ENCODE data around the gene SMOC2. TPM values are rescaled to one million over a fixed set of nuclear protein-coding genes. Genes with fewer than 3 reads are reported as not detected.
A peak's percentile ranks its signal among the peaks of the same experiment; 100 is the strongest.

The SMOC2 gene
- total RNA-seq, 2 donors from 2014 or later = 17.8 to 167 TPM

DNA sequence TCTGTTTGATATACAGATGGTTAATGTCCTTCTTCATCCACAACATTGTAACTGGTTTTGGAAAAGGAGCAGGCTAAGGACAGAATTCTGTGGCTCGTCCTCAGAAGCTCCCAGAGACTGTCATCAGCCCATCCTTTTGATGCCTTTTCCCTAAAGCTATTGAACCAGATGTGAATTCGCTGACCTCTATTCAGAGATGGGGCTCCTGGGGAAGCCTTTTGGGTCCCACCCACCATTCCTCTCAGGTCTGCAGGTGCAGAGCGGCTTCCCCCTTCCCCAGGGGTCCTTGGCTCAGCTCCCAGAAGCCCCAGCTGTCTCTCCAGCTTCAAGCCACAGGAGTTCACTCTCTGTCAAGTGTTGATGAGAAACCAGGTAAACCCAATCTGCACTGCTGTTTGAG, 191.7 kb downstream of the SMOC2 start:
- no peak overlapping the region for H3K27ac ChIP-seq
- H3K4me3 ChIP-seq = no peak overlapping the region
- intact Hi-C loops (cut with DNase I) = no loop called here
- no peaks in the 10 kb centered on the region for H3K9me3 ChIP-seq
- H3K36me3 ChIP-seq = no peaks in the 10 kb centered on the region
- H3K4me1 ChIP-seq (replicated peaks) = no peaks in the 10 kb centered on the region
- H3K27me3 ChIP-seq (replicated peaks; ENCODE audit: insufficient read depth) = no peaks in the 10 kb centered on the region
- WGBS = 84% methylated on average over 3 of the region's 3 CpGs
- TF ChIP-seq, protein P1, sequence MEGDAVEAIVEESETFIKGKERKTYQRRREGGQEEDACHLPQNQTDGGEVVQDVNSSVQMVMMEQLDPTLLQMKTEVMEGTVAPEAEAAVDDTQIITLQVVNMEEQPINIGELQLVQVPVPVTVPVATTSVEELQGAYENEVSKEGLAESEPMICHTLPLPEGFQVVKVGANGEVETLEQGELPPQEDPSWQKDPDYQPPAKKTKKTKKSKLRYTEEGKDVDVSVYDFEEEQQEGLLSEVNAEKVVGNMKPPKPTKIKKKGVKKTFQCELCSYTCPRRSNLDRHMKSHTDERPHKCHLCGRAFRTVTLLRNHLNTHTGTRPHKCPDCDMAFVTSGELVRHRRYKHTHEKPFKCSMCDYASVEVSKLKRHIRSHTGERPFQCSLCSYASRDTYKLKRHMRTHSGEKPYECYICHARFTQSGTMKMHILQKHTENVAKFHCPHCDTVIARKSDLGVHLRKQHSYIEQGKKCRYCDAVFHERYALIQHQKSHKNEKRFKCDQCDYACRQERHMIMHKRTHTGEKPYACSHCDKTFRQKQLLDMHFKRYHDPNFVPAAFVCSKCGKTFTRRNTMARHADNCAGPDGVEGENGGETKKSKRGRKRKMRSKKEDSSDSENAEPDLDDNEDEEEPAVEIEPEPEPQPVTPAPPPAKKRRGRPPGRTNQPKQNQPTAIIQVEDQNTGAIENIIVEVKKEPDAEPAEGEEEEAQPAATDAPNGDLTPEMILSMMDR (IDR thresholded peaks at IDR 0.05) = no peak
- no peak for DNase-seq (ENCODE audit: low spot score)

DNA sequence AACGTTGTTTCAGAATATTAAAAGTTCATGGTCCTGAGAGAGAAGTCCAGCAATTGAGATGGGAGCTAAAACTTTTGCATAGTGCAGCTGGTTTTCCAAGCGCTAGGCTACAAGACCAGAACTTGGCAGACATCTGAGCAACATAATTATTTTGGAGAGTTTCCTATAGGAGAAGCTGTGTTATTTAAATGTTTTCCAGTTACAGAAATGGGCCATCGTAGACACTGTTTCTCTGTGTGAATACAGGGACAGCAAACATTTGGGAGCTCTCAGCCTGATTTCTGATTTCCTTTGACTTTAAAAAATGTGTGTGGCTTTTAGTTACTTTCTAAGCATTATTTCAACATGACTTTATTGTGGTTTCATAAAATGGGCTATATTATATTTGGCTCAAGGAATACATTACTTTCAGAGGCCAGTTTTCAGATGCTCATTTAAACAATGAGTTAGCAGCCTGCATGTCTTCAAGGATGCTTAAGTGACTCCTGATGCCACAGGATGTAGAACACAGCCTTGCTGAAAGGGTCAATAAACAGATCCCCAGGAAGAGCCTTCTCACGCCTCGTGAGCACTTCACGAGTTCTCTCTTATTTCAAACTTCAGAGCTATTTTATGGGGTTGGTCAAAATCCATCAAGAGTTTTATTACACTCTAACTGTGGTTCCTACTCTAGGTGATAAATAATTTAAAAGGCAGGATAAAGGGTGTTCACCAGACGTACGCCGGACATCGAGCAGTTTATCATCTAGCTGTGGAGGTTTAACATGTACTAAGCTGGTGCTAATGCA, 193.8 kb downstream of the SMOC2 start:
- Histone ChIP-seq H3K36me3 (no peaks in the 10 kb centered on the region), H3K4me3 (no peak overlapping the region), H3K4me1 (replicated peaks) (no peaks in the 10 kb centered on the region), H3K27ac (no peak overlapping the region), H3K9me3 (no peaks in the 10 kb centered on the region), H3K27me3 (replicated peaks; ENCODE audit: insufficient read depth) (no peaks in the 10 kb centered on the region)
- no peak for DNase-seq (ENCODE audit: low spot score)
- WGBS = 32% methylated on average over 10 of the region's 10 CpGs
- TF ChIP-seq, protein P1 (IDR thresholded peaks at IDR 0.05) = no peak
- peak; percentile 47 for TF ChIP-seq POLR2AphosphoS5 (IDR thresholded peaks at IDR 0.05)
- TF ChIP-seq POLR2A (IDR thresholded peaks at IDR 0.05) = no peak
- intact Hi-C loops (cut with DNase I) = no loop called here

DNA sequence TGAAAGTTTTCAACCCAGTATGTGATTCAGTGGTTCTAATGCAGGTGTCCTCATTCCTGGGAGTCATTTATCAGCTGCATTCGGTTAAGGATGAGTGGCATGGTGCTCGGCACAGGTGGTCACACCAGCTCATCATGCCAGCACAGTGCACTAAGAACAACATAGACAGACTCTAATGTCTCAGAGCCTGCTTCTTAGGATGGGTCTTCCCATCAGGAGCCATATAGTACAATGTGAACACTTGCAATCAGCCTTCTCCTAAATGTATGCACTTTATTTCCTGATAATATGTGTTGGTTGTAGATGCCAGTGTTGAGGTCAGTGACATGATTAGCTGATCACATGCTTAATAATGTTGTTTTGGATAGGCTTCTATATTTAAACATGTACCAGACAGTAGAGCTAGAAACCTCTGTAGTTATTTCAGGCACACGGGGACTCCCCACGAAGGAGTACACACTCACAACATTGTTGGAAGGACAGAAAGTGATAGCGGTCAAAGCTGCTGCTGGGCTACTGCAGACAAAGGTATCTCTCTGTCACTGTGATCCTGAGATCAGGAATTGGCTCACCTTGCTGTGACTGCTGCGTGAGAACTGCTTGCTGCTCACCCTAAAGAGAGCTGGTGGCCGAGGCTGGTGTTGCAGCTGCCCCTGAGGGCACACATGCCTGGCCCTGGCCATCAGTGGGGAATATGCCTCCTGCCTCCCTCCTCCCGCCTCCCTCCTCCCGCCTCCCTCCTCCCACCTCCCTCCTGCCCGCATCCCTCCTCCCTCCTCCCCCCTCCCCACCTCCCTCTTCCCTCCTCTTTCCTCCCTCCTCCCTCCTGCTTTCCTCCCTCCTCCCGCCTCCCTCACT, 195.4 kb downstream of the SMOC2 start:
- Histone ChIP-seq H3K36me3 (no peaks in the 10 kb centered on the region), H3K9me3 (no peaks in the 10 kb centered on the region), H3K4me1 (replicated peaks) (no peaks in the 10 kb centered on the region), H3K27ac (no peak overlapping the region), H3K4me3 (no peak overlapping the region), H3K27me3 (replicated peaks; ENCODE audit: insufficient read depth) (no peaks in the 10 kb centered on the region)
- whole genome bisulfite sequencing = 61% methylated on average over 11 of the region's 11 CpGs
- DNase-seq (ENCODE audit: low spot score) = no peak
- intact Hi-C loops (cut with DNase I) = no loop called here
- TF ChIP-seq POLR2A (IDR thresholded peaks at IDR 0.05) (no peak), POLR2AphosphoS5 (IDR thresholded peaks at IDR 0.05) (no peak)
- TF ChIP-seq, protein P1 (IDR thresholded peaks at IDR 0.05) = no peak

DNA sequence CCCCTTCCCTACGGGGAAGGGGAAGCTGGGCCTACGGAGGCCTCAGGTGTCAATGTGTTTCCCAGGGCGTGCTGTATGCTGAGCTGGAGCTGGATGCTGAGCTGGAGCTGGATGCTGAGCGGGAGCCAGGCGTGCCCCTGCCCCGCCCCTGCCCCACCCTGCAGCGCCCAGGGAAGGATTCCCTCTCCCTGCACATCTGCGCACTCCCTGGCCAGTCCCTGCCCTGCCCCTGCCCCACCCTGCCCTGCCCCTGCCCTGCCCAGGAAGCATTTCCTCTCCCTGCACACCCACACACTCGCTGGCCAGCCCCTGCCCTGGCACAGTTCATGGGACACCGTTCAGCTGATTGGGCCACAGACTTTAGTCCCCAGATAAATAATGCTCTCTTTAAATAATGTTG, 196.8 kb downstream of the SMOC2 start:
- Histone ChIP-seq H3K4me3 (no peak overlapping the region), H3K4me1 (replicated peaks) (no peaks in the 10 kb centered on the region), H3K36me3 (no peaks in the 10 kb centered on the region), H3K27me3 (replicated peaks; ENCODE audit: insufficient read depth) (no peaks in the 10 kb centered on the region), H3K27ac (no peak overlapping the region), H3K9me3 (no peaks in the 10 kb centered on the region)
- intact Hi-C loops (cut with DNase I) = no loop called here
- no peak for TF ChIP-seq POLR2AphosphoS5 (IDR thresholded peaks at IDR 0.05)
- no peak for TF ChIP-seq POLR2A (IDR thresholded peaks at IDR 0.05)
- TF ChIP-seq, protein P1 (IDR thresholded peaks at IDR 0.05) = no peak
- no peak for DNase-seq (ENCODE audit: low spot score)
- WGBS = 86% methylated on average over 10 of the region's 10 CpGs

Data from prostate gland (tissue), 2 donors.